MM.1S (cell line): ENCODE measurements around the gene PHF12.

Source experiments
- EZH2phosphoT487 ChIP-seq: fragments of 300-600 bp; sonication (generic); IDR thresholded peaks from 2 replicates; pipeline ENCODE4 v1.6.1; 2018; ENCODE audit warnings: antibody characterized with exemption, low read length
- TF ChIP-seq, protein P1 (sequence below): fragments of 300-600 bp; sonication (generic); IDR thresholded peaks from 2 replicates; pipeline ENCODE4 v1.5.1; 2016; ENCODE audit warnings: antibody characterized with exemption, low read length, mixed read lengths

DNA sequence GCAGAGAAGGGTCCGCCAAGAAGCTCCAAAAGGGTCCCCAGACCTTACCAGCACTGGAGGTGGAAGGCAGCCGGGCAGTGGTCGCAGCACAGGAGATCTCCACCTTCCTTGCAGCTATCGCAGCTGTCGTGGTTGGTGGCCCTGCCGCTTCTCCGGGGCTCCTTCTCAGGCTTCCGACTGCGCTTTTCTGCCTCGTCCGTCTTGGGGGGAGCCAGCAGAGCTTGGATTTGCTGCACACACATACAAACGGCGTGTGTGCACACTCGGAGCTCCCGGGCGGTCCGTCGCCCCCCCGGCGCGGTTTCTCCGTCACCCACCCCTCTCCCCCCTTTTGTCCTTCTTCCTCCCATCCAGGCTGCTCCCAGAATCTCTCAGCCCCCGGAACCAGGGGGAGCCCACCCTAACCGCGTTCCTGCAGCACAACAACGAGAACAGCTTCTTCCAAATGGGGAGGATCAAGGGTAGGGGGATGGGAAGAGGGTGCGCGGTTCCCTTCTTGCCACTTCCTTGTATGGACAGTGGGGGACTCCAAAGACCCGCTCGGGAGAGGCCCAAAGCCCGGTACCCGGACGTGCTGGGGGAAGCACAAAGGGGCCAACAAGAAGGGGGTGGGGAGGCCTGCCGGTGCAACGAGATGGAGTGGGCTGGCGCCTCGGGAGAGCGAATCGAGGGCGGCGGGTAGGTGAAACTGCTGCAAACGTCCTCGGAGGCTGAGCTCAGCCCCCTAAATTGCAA is 1.1 kb downstream of the PHF12 start:
- TF ChIP-seq, protein P1, sequence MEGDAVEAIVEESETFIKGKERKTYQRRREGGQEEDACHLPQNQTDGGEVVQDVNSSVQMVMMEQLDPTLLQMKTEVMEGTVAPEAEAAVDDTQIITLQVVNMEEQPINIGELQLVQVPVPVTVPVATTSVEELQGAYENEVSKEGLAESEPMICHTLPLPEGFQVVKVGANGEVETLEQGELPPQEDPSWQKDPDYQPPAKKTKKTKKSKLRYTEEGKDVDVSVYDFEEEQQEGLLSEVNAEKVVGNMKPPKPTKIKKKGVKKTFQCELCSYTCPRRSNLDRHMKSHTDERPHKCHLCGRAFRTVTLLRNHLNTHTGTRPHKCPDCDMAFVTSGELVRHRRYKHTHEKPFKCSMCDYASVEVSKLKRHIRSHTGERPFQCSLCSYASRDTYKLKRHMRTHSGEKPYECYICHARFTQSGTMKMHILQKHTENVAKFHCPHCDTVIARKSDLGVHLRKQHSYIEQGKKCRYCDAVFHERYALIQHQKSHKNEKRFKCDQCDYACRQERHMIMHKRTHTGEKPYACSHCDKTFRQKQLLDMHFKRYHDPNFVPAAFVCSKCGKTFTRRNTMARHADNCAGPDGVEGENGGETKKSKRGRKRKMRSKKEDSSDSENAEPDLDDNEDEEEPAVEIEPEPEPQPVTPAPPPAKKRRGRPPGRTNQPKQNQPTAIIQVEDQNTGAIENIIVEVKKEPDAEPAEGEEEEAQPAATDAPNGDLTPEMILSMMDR, result no peak
- TF ChIP-seq EZH2phosphoT487, result no peak
